ENCODE data around the gene CDX1.

Gene CDX1

DNA sequence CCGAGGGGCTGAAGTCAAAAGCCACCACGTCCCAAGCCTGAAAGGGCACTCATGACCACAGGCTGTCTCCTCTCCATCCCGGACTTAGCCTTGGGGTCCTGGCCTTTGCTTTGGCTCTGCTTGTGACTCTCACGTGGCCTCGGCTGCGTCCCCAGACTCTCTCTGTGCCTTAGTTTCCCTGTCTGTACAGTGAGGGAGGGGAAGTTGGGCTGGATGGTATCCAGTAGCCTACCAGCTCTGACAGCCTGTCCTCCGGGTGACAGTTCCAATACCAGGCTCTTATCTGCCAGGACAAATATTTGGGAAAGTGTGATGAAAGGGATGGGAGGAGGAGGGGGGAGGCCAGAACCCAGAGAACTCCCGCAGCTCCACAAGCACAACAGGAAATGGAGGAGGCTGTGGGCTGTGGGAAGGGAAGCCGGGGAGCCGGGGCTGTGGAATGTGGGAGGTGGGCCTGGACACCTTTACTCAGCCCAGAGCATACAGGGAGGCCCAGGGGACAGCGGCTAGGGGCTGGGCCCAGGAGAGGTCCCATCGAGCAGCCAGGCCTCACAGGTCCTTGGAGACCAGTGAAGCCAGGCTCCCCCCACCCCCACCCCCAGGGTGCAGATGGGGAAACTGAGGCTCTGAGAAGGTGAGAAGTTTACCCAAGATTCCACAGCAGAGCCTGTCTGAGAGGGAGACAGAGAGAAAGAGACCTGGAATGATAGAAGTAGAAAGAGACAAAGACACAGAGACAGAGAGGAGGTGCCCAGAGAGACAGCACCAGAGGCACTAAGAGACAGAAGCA, 29.2 kb upstream of the CDX1 start:
- TF ChIP-seq GATA2 (IDR thresholded peaks at IDR 0.05; ENCODE audit: low read depth, low read length), result no peak
- TF ChIP-seq GATA3 (IDR thresholded peaks at IDR 0.05; ENCODE audit: low read depth, low read length), result no peak

- TF ChIP-seq GATA2 (IDR thresholded peaks at IDR 0.05; ENCODE audit: low read depth, low read length) (no peak), GATA3 (IDR thresholded peaks at IDR 0.05; ENCODE audit: low read depth, low read length) (no peak)
Observed at GRCh38 chr5:150137997-150138396, 28.6 kb upstream of the CDX1 start.

- no peak for TF ChIP-seq GATA2 (IDR thresholded peaks at IDR 0.05; ENCODE audit: low read depth, low read length)
- no peak for TF ChIP-seq GATA3 (IDR thresholded peaks at IDR 0.05; ENCODE audit: low read depth, low read length)
Observed at GRCh38 chr5:150138551-150139265, 27.9 kb upstream of the CDX1 start.

DNA sequence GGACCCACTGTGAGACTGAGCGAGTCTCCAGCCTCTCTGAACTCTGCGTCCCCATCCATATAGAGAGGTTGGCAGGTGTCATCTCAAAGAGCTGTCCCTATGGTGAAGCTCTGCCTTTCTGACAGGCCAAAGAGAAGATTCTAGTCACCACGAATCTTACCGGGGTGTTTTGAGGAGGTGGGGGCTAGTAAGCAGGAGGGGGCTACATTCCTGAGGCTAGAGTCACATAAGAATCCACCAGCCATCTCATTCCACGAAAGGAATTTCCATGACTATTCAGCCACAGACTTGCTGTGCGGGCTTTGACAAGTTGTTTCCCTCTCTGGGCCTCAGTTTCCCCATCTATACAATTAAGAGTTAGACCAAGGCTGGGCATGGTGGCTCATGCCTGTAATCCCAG, 27.2 kb upstream of the CDX1 start:
- no peak for TF ChIP-seq GATA3 (IDR thresholded peaks at IDR 0.05; ENCODE audit: low read depth, low read length)

GRCh38 chr5:150140830-150141229, 25.7 kb upstream of the CDX1 start:
- TF ChIP-seq GATA3 (IDR thresholded peaks at IDR 0.05; ENCODE audit: low read depth, low read length) (no peak), GATA2 (IDR thresholded peaks at IDR 0.05; ENCODE audit: low read depth, low read length) (no peak)

DNA sequence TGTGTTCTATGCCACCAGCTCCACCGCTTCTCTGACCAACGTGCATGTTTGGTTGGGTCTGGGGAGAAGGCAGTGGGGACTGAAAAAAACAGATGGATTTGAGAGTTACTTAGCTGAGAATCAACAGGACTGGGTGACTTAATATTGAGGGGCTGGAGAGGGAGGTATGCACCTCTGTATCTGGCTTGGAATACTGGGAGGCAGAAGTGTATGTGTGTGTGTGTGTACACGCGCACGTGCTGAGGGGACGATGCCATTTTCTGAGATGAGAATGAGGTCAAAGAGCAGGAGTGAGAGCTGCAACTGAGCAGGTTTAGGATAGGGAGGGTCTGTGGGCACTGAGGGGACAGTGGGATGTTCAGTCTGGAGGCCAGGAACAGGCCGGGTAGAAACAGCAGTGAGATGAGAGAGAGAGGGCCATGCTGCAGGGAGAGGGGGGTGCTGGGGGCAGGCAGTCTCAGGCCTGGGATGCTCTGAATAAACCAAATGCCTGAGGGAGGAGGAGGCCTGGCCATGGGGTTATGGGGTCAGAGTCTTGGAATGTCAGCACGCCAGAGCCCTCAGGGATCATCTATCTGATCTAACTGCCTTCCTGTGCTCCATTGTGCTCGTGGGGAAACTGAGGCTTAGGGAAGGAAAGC, 24.9 kb upstream of the CDX1 start:
- TF ChIP-seq GATA3 (IDR thresholded peaks at IDR 0.05; ENCODE audit: low read depth, low read length) (no peak), GATA2 (IDR thresholded peaks at IDR 0.05; ENCODE audit: low read depth, low read length) (no peak)

GRCh38 chr5:150142185-150142958, 24.2 kb upstream of the CDX1 start:
- no peak for TF ChIP-seq GATA2 (IDR thresholded peaks at IDR 0.05; ENCODE audit: low read depth, low read length)
- no peak for TF ChIP-seq GATA3 (IDR thresholded peaks at IDR 0.05; ENCODE audit: low read depth, low read length)

GRCh38 chr5:150142959-150143349, 23.6 kb upstream of the CDX1 start:
- no peak for TF ChIP-seq GATA3 (IDR thresholded peaks at IDR 0.05; ENCODE audit: low read depth, low read length)
- no peak for TF ChIP-seq GATA2 (IDR thresholded peaks at IDR 0.05; ENCODE audit: low read depth, low read length)

GRCh38 chr5:150143350-150144245, 23.0 kb upstream of the CDX1 start:
- no peak for TF ChIP-seq GATA2 (IDR thresholded peaks at IDR 0.05; ENCODE audit: low read depth, low read length)
- no peak for TF ChIP-seq GATA3 (IDR thresholded peaks at IDR 0.05; ENCODE audit: low read depth, low read length)

GRCh38 chr5:150144246-150144801, 22.3 kb upstream of the CDX1 start:
- TF ChIP-seq GATA2 (IDR thresholded peaks at IDR 0.05; ENCODE audit: low read depth, low read length), result no peak
- TF ChIP-seq GATA3 (IDR thresholded peaks at IDR 0.05; ENCODE audit: low read depth, low read length), result no peak

GRCh38 chr5:150144879-150145278, 21.7 kb upstream of the CDX1 start:
- TF ChIP-seq GATA3 (IDR thresholded peaks at IDR 0.05; ENCODE audit: low read depth, low read length), result no peak
- TF ChIP-seq GATA2 (IDR thresholded peaks at IDR 0.05; ENCODE audit: low read depth, low read length), result no peak

- TF ChIP-seq GATA3 (IDR thresholded peaks at IDR 0.05; ENCODE audit: low read depth, low read length) (no peak), GATA2 (IDR thresholded peaks at IDR 0.05; ENCODE audit: low read depth, low read length) (no peak)
Observed at GRCh38 chr5:150146235-150146634, 20.3 kb upstream of the CDX1 start.

Data from SH-SY5Y (cell line).